ENCODE measurements around the gene NFASC.

- TF ChIP-seq CTCF (IDR thresholded peaks at IDR 0.05; ENCODE audit: low read depth, low read length) (no peak), EZH2phosphoT487 (IDR thresholded peaks at IDR 0.05; ENCODE audit: low read depth) (no peak)
These were observed 88.0 kb downstream of the NFASC start for GRCh38 chr1:204958317-204959307.
